ENCODE measurements around the gene MT1A. TPM values are rescaled to one million over a fixed set of nuclear protein-coding genes. Genes with fewer than 3 reads are reported as not detected.

MT1A gene
- total and polyA plus RNA-seq, 2 of the 8 experiments (the other 6 are each of a cell fraction or from before 2014, with no cell fraction given): not detected

DNA sequence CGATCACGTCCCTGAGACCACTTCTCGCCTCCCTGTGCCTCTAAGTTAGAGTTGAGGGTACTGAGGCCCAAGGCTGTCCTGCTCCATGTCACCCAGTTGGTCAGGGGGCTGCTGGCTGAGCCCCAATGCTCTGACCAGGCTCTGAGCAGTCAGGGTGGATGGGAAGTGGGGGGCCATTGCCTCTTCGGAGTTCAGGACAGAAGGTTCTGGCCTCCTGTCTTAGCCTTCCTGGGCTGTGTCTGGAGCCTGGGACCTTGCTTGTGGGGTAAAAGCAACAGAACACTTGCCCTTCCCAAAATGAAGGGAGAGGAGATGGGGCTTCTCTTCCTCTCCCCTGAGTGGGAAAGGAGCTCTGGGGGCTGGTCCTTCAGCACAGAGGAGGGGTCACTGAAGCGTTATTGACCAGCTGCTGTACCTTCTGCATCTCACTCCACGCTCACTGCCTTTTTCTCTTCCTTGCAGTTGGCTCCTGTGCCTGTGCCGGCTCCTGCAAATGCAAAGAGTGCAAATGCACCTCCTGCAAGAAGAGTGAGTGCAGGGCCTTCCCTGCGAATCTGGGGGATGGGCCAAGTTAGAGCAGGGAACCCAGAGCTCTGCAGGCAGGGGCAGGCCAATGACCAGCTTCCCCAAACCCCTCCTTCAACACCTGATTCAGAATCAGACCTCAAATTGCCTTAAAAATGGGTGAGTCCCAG is 44.4 kb downstream of the MT1A start (continued):
- TF ChIP-seq, protein P1, sequence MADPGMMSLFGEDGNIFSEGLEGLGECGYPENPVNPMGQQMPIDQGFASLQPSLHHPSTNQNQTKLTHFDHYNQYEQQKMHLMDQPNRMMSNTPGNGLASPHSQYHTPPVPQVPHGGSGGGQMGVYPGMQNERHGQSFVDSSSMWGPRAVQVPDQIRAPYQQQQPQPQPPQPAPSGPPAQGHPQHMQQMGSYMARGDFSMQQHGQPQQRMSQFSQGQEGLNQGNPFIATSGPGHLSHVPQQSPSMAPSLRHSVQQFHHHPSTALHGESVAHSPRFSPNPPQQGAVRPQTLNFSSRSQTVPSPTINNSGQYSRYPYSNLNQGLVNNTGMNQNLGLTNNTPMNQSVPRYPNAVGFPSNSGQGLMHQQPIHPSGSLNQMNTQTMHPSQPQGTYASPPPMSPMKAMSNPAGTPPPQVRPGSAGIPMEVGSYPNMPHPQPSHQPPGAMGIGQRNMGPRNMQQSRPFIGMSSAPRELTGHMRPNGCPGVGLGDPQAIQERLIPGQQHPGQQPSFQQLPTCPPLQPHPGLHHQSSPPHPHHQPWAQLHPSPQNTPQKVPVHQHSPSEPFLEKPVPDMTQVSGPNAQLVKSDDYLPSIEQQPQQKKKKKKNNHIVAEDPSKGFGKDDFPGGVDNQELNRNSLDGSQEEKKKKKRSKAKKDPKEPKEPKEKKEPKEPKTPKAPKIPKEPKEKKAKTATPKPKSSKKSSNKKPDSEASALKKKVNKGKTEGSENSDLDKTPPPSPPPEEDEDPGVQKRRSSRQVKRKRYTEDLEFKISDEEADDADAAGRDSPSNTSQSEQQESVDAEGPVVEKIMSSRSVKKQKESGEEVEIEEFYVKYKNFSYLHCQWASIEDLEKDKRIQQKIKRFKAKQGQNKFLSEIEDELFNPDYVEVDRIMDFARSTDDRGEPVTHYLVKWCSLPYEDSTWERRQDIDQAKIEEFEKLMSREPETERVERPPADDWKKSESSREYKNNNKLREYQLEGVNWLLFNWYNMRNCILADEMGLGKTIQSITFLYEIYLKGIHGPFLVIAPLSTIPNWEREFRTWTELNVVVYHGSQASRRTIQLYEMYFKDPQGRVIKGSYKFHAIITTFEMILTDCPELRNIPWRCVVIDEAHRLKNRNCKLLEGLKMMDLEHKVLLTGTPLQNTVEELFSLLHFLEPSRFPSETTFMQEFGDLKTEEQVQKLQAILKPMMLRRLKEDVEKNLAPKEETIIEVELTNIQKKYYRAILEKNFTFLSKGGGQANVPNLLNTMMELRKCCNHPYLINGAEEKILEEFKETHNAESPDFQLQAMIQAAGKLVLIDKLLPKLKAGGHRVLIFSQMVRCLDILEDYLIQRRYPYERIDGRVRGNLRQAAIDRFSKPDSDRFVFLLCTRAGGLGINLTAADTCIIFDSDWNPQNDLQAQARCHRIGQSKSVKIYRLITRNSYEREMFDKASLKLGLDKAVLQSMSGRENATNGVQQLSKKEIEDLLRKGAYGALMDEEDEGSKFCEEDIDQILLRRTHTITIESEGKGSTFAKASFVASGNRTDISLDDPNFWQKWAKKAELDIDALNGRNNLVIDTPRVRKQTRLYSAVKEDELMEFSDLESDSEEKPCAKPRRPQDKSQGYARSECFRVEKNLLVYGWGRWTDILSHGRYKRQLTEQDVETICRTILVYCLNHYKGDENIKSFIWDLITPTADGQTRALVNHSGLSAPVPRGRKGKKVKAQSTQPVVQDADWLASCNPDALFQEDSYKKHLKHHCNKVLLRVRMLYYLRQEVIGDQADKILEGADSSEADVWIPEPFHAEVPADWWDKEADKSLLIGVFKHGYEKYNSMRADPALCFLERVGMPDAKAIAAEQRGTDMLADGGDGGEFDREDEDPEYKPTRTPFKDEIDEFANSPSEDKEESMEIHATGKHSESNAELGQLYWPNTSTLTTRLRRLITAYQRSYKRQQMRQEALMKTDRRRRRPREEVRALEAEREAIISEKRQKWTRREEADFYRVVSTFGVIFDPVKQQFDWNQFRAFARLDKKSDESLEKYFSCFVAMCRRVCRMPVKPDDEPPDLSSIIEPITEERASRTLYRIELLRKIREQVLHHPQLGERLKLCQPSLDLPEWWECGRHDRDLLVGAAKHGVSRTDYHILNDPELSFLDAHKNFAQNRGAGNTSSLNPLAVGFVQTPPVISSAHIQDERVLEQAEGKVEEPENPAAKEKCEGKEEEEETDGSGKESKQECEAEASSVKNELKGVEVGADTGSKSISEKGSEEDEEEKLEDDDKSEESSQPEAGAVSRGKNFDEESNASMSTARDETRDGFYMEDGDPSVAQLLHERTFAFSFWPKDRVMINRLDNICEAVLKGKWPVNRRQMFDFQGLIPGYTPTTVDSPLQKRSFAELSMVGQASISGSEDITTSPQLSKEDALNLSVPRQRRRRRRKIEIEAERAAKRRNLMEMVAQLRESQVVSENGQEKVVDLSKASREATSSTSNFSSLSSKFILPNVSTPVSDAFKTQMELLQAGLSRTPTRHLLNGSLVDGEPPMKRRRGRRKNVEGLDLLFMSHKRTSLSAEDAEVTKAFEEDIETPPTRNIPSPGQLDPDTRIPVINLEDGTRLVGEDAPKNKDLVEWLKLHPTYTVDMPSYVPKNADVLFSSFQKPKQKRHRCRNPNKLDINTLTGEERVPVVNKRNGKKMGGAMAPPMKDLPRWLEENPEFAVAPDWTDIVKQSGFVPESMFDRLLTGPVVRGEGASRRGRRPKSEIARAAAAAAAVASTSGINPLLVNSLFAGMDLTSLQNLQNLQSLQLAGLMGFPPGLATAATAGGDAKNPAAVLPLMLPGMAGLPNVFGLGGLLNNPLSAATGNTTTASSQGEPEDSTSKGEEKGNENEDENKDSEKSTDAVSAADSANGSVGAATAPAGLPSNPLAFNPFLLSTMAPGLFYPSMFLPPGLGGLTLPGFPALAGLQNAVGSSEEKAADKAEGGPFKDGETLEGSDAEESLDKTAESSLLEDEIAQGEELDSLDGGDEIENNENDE (IDR thresholded peaks at IDR 0.05; ENCODE audit: insufficient replicate concordance, low read length): no peak
- TF ChIP-seq POLR2A (IDR thresholded peaks at IDR 0.05; ENCODE audit: control extremely low read depth in 1 of 2, low read depth in 2 of 2, low read length in 2 of 2): no peak
- TF ChIP-seq, protein P2, sequence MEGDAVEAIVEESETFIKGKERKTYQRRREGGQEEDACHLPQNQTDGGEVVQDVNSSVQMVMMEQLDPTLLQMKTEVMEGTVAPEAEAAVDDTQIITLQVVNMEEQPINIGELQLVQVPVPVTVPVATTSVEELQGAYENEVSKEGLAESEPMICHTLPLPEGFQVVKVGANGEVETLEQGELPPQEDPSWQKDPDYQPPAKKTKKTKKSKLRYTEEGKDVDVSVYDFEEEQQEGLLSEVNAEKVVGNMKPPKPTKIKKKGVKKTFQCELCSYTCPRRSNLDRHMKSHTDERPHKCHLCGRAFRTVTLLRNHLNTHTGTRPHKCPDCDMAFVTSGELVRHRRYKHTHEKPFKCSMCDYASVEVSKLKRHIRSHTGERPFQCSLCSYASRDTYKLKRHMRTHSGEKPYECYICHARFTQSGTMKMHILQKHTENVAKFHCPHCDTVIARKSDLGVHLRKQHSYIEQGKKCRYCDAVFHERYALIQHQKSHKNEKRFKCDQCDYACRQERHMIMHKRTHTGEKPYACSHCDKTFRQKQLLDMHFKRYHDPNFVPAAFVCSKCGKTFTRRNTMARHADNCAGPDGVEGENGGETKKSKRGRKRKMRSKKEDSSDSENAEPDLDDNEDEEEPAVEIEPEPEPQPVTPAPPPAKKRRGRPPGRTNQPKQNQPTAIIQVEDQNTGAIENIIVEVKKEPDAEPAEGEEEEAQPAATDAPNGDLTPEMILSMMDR (IDR thresholded peaks at IDR 0.05; ENCODE audit: control extremely low read depth in 1 of 3, insufficient read depth in 1 of 3, low read depth in 1 of 3, low read length in 3 of 3): no peak
- TF ChIP-seq KDM5A (IDR thresholded peaks at IDR 0.05; ENCODE audit: low read length): no peak
- no peak for TF ChIP-seq CBX8 (IDR thresholded peaks at IDR 0.05; ENCODE audit: borderline replicate concordance, low read depth, low read length)
- TF ChIP-seq, protein P3, sequence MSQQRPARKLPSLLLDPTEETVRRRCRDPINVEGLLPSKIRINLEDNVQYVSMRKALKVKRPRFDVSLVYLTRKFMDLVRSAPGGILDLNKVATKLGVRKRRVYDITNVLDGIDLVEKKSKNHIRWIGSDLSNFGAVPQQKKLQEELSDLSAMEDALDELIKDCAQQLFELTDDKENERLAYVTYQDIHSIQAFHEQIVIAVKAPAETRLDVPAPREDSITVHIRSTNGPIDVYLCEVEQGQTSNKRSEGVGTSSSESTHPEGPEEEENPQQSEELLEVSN (IDR thresholded peaks at IDR 0.05): no peak
- no peak for TF ChIP-seq KDM4A (IDR thresholded peaks at IDR 0.05; ENCODE audit: low read depth, low read length, severe bottlenecking)

All from H1 (cell line).